Adipocyte (in vitro differentiated cells): ENCODE data around the gene DGKB.

Experiments
- DNase-seq: peaks from one replicate; pipeline ENCODE4 v3.0.0-alpha.2; 2015; ENCODE audit warnings: low read depth
- H3K27me3 ChIP-seq: replicated peaks from 2 replicates; pipeline ENCODE4 v1.7.0; 2013; ENCODE audit warnings: mild to moderate bottlenecking, low read length, moderate library complexity; ENCODE audit not compliant: control insufficient read depth, insufficient read depth
- H3K36me3 ChIP-seq: 2 replicates; pipeline ENCODE4 v1.7.0; 2013; ENCODE audit warnings: low read length, mild to moderate bottlenecking, moderate library complexity; ENCODE audit not compliant: control insufficient read depth, insufficient read depth, severe bottlenecking
- H3K4me1 ChIP-seq: 2 replicates; pipeline ENCODE4 v1.7.0; 2013; ENCODE audit warnings: mild to moderate bottlenecking, low read length, moderate library complexity; ENCODE audit not compliant: control insufficient read depth, insufficient read depth
- H3K4me3 ChIP-seq: 2 replicates; pipeline ENCODE4 v1.7.0; 2013; ENCODE audit warnings: mild to moderate bottlenecking, low read length, moderate library complexity
- H3K9ac ChIP-seq: 2 replicates; pipeline ENCODE4 v1.7.0; 2013; ENCODE audit warnings: mild to moderate bottlenecking, low read length, moderate library complexity
- H3K9me3 ChIP-seq: 2 replicates; pipeline ENCODE4 v1.7.0; 2013; ENCODE audit warnings: mild to moderate bottlenecking, low read length, moderate library complexity; ENCODE audit not compliant: control insufficient read depth

The DGKB gene

GRCh38 chr7:14685167-14685566 lies 217.4 kb downstream of the DGKB start:
- Histone ChIP-seq H3K27me3 (no peaks in the 10 kb centered on the region), H3K36me3 (no peaks in the 10 kb centered on the region), H3K4me1 (peaks cover 7% of the 10 kb centered on the region)

GRCh38 chr7:14682910-14683465 lies 219.6 kb downstream of the DGKB start:
- no peak overlapping the region for H3K9ac ChIP-seq
- no peak overlapping the region for H3K4me3 ChIP-seq
- no peaks in the 10 kb centered on the region for H3K27me3 ChIP-seq
- H3K9me3 ChIP-seq, result no peaks in the 10 kb centered on the region
- no peaks in the 10 kb centered on the region for H3K36me3 ChIP-seq
- DNase-seq, result no peak
- no peaks in the 10 kb centered on the region for H3K4me1 ChIP-seq

More at GRCh38 chr7:14685167-14685566, 217.4 kb downstream of the DGKB start:
- no peak overlapping the region for H3K4me3 ChIP-seq
- no peak for DNase-seq
- H3K9ac ChIP-seq, result no peak overlapping the region
- no peaks in the 10 kb centered on the region for H3K9me3 ChIP-seq

GRCh38 chr7:14676896-14677295 lies 225.7 kb downstream of the DGKB start:
- Histone ChIP-seq H3K4me1 (no peaks in the 10 kb centered on the region), H3K9ac (no peak overlapping the region), H3K9me3 (no peaks in the 10 kb centered on the region), H3K36me3 (no peaks in the 10 kb centered on the region), H3K27me3 (no peaks in the 10 kb centered on the region), H3K4me3 (no peak overlapping the region)
- no peak for DNase-seq

GRCh38 chr7:14673202-14673601 lies 229.3 kb downstream of the DGKB start:
- Histone ChIP-seq H3K36me3 (no peaks in the 10 kb centered on the region), H3K9me3 (no peaks in the 10 kb centered on the region), H3K4me1 (no peaks in the 10 kb centered on the region), H3K4me3 (no peak overlapping the region), H3K9ac (no peak overlapping the region), H3K27me3 (no peaks in the 10 kb centered on the region)
- DNase-seq, result no peak

- Histone ChIP-seq H3K4me3 (no peak overlapping the region), H3K4me1 (no peaks in the 10 kb centered on the region), H3K9me3 (no peaks in the 10 kb centered on the region), H3K9ac (no peak overlapping the region), H3K27me3 (no peaks in the 10 kb centered on the region), H3K36me3 (no peaks in the 10 kb centered on the region)
- no peak for DNase-seq
Observed at GRCh38 chr7:14666913-14667312, 235.6 kb downstream of the DGKB start.

- Histone ChIP-seq H3K4me1 (no peaks in the 10 kb centered on the region), H3K36me3 (no peaks in the 10 kb centered on the region), H3K27me3 (no peaks in the 10 kb centered on the region), H3K9me3 (no peaks in the 10 kb centered on the region), H3K9ac (no peak overlapping the region), H3K4me3 (no peak overlapping the region)
- no peak for DNase-seq
Observed at GRCh38 chr7:14666304-14666703, 236.2 kb downstream of the DGKB start.

GRCh38 chr7:14639801-14640200 lies 262.8 kb downstream of the DGKB start:
- no peak for DNase-seq
- Histone ChIP-seq H3K4me3 (no peak overlapping the region), H3K9ac (no peak overlapping the region), H3K4me1 (no peaks in the 10 kb centered on the region), H3K27me3 (no peaks in the 10 kb centered on the region), H3K36me3 (no peaks in the 10 kb centered on the region), H3K9me3 (peaks cover 7% of the 10 kb centered on the region)

- no peak for DNase-seq
- H3K4me1 ChIP-seq, result no peaks in the 10 kb centered on the region
- H3K27me3 ChIP-seq, result no peaks in the 10 kb centered on the region
- no peak overlapping the region for H3K4me3 ChIP-seq
- peaks cover 2% of the 10 kb centered on the region for H3K9me3 ChIP-seq
- no peak overlapping the region for H3K9ac ChIP-seq
- no peaks in the 10 kb centered on the region for H3K36me3 ChIP-seq
Observed at GRCh38 chr7:14639329-14639728, 263.2 kb downstream of the DGKB start.

- H3K36me3 ChIP-seq, result no peaks in the 10 kb centered on the region
- H3K9me3 ChIP-seq, result no peaks in the 10 kb centered on the region
- DNase-seq, result peak; percentile 9
- H3K27me3 ChIP-seq, result no peaks in the 10 kb centered on the region
- H3K4me3 ChIP-seq, result no peak overlapping the region
- H3K4me1 ChIP-seq, result no peaks in the 10 kb centered on the region
- H3K9ac ChIP-seq, result no peak overlapping the region
Observed at GRCh38 chr7:14637968-14638367, 264.6 kb downstream of the DGKB start.

GRCh38 chr7:14635955-14636354 lies 266.6 kb downstream of the DGKB start:
- H3K27me3 ChIP-seq, result no peaks in the 10 kb centered on the region
- no peak for DNase-seq
- H3K4me1 ChIP-seq, result no peaks in the 10 kb centered on the region

GRCh38 chr7:14630048-14630447 lies 272.5 kb downstream of the DGKB start:
- H3K9ac ChIP-seq, result no peak overlapping the region
- no peaks in the 10 kb centered on the region for H3K4me1 ChIP-seq
- no peaks in the 10 kb centered on the region for H3K36me3 ChIP-seq
- no peak overlapping the region for H3K4me3 ChIP-seq
- no peaks in the 10 kb centered on the region for H3K27me3 ChIP-seq
- no peaks in the 10 kb centered on the region for H3K9me3 ChIP-seq
- no peak for DNase-seq

More at GRCh38 chr7:14635955-14636354, 266.6 kb downstream of the DGKB start:
- H3K9ac ChIP-seq, result no peak overlapping the region
- H3K36me3 ChIP-seq, result no peaks in the 10 kb centered on the region
- no peaks in the 10 kb centered on the region for H3K9me3 ChIP-seq
- no peak overlapping the region for H3K4me3 ChIP-seq

- Histone ChIP-seq H3K36me3 (no peaks in the 10 kb centered on the region), H3K4me3 (no peak overlapping the region), H3K9me3 (no peaks in the 10 kb centered on the region), H3K4me1 (no peaks in the 10 kb centered on the region), H3K9ac (no peak overlapping the region), H3K27me3 (no peaks in the 10 kb centered on the region)
- no peak for DNase-seq
Observed at GRCh38 chr7:14628516-14628915, 274.0 kb downstream of the DGKB start.
